ENCODE data around the gene AIFM3. TPM values are rescaled to one million over a fixed set of nuclear protein-coding genes. Genes with fewer than 3 reads are reported as not detected.

Gene AIFM3
- polyA plus RNA-seq, 1 donor from 2014 or later = 1.1 TPM

- no peak overlapping the region for H2AFZ ChIP-seq (ENCODE audit: low read depth, low read length)
Measured at GRCh38 chr22:20979243-20979809, 12.3 kb downstream of the AIFM3 start.

GRCh38 chr22:20979940-20980453, 12.9 kb downstream of the AIFM3 start:
- Histone ChIP-seq H3K9me2 (ENCODE audit: insufficient read depth, low read length) (no peaks in the 10 kb centered on the region), H3K36me3 (ENCODE audit: insufficient read depth, low read length) (no peaks in the 10 kb centered on the region), H3K4me3 (ENCODE audit: low read length) (no peak overlapping the region), H2AFZ (ENCODE audit: low read depth, low read length) (no peak overlapping the region), H3K79me2 (replicated peaks; ENCODE audit: insufficient read depth, low read length) (no peaks in the 10 kb centered on the region), H3F3A (ENCODE audit: insufficient read depth, low read length, poor library complexity, severe bottlenecking) (no peaks in the 10 kb centered on the region), H3K9me3 (ENCODE audit: low read length) (no peaks in the 10 kb centered on the region), H3K27me3 (ENCODE audit: insufficient read depth, low read depth, low read length) (no peaks in the 10 kb centered on the region), H3K27ac (ENCODE audit: low read length) (no peak overlapping the region), H3K4me2 (ENCODE audit: low read length) (no peak overlapping the region), H3K9ac (ENCODE audit: low read length) (no peak overlapping the region), H4K20me1 (ENCODE audit: insufficient read depth) (no peaks in the 10 kb centered on the region)
- TF ChIP-seq REST (IDR thresholded peaks at IDR 0.05; ENCODE audit: borderline replicate concordance) = no peak
- TF ChIP-seq, protein P1, sequence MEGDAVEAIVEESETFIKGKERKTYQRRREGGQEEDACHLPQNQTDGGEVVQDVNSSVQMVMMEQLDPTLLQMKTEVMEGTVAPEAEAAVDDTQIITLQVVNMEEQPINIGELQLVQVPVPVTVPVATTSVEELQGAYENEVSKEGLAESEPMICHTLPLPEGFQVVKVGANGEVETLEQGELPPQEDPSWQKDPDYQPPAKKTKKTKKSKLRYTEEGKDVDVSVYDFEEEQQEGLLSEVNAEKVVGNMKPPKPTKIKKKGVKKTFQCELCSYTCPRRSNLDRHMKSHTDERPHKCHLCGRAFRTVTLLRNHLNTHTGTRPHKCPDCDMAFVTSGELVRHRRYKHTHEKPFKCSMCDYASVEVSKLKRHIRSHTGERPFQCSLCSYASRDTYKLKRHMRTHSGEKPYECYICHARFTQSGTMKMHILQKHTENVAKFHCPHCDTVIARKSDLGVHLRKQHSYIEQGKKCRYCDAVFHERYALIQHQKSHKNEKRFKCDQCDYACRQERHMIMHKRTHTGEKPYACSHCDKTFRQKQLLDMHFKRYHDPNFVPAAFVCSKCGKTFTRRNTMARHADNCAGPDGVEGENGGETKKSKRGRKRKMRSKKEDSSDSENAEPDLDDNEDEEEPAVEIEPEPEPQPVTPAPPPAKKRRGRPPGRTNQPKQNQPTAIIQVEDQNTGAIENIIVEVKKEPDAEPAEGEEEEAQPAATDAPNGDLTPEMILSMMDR (IDR thresholded peaks at IDR 0.05; ENCODE audit: poor library complexity, severe bottlenecking) = no peak
- no peak for TF ChIP-seq EZH2 (IDR thresholded peaks at IDR 0.05; ENCODE audit: borderline replicate concordance, insufficient read depth, low read length, poor library complexity, severe bottlenecking)
- TF ChIP-seq POLR2AphosphoS5 (IDR thresholded peaks at IDR 0.05) = no peak
- no peak for TF ChIP-seq TAF1 (IDR thresholded peaks at IDR 0.05; ENCODE audit: low read depth)
- no peak for TF ChIP-seq RAD21 (conservative IDR thresholded peaks at IDR 0.05)
- no peak for TF ChIP-seq SMC3 (conservative IDR thresholded peaks at IDR 0.05; ENCODE audit: poor library complexity)

More at GRCh38 chr22:20979243-20979809, 12.3 kb downstream of the AIFM3 start:
- Histone ChIP-seq H3K9ac (ENCODE audit: low read length) (no peak overlapping the region), H3K27me3 (ENCODE audit: insufficient read depth, low read depth, low read length) (no peaks in the 10 kb centered on the region), H3K4me2 (ENCODE audit: low read length) (no peak overlapping the region), H3K36me3 (ENCODE audit: insufficient read depth, low read length) (no peaks in the 10 kb centered on the region), H3F3A (ENCODE audit: insufficient read depth, low read length, poor library complexity, severe bottlenecking) (no peaks in the 10 kb centered on the region), H3K79me2 (replicated peaks; ENCODE audit: insufficient read depth, low read length) (no peaks in the 10 kb centered on the region), H4K20me1 (ENCODE audit: insufficient read depth) (no peaks in the 10 kb centered on the region), H3K4me3 (ENCODE audit: low read length) (no peak overlapping the region), H3K9me3 (ENCODE audit: low read length) (no peaks in the 10 kb centered on the region), H3K9me2 (ENCODE audit: insufficient read depth, low read length) (no peaks in the 10 kb centered on the region), H3K27ac (ENCODE audit: low read length) (no peak overlapping the region)
- no peak for TF ChIP-seq REST (IDR thresholded peaks at IDR 0.05; ENCODE audit: borderline replicate concordance)
- no peak for TF ChIP-seq EZH2 (IDR thresholded peaks at IDR 0.05; ENCODE audit: borderline replicate concordance, insufficient read depth, low read length, poor library complexity, severe bottlenecking)
- no peak for TF ChIP-seq MXI1 (conservative IDR thresholded peaks at IDR 0.05; ENCODE audit: poor library complexity, severe bottlenecking)
- no peak for TF ChIP-seq EP300 (conservative IDR thresholded peaks at IDR 0.05; ENCODE audit: poor library complexity, severe bottlenecking)
- TF ChIP-seq POLR2AphosphoS5 (IDR thresholded peaks at IDR 0.05) = no peak
- no peak for TF ChIP-seq TAF1 (IDR thresholded peaks at IDR 0.05; ENCODE audit: low read depth)
- TF ChIP-seq, protein P1 (IDR thresholded peaks at IDR 0.05; ENCODE audit: poor library complexity, severe bottlenecking) = no peak
- no peak for TF ChIP-seq RAD21 (conservative IDR thresholded peaks at IDR 0.05)
- no peak for TF ChIP-seq SMC3 (conservative IDR thresholded peaks at IDR 0.05; ENCODE audit: poor library complexity)

Measured in neural cell (in vitro differentiated cells).